Keratinocyte (primary cell): ENCODE data around the gene OSBPL1A. TPM values are rescaled to one million over a fixed set of nuclear protein-coding genes. Genes with fewer than 3 reads are reported as not detected.

ENCODE experiments used
- DNase-seq: peaks from one replicate; pipeline ENCODE4 v3.0.0-alpha.2; 2011; ENCODE audit warnings: low read depth, missing footprints, low spot score
- FAIRE-seq: peaks from 2 replicates; lab custom pipeline; 2011; peaks lifted over from hg19 to GRCh38; lab: Jason Lieb, UNC
- H2AFZ ChIP-seq: 2 replicates; pipeline ENCODE4 v1.6.0; 2012; ENCODE audit warnings: low read length, control low read depth, inconsistent platforms; ENCODE audit not compliant: control insufficient read depth
- H3K27ac ChIP-seq: 2 replicates; pipeline ENCODE4 v1.5.1; 2011; ENCODE audit warnings: low read length; ENCODE audit not compliant: control insufficient read depth, insufficient read depth
- H3K27me3 ChIP-seq: 3 replicates; pipeline ENCODE4 v1.6.0; 2011; ENCODE audit warnings: low read length; ENCODE audit not compliant: control insufficient read depth, insufficient read depth; ENCODE audit errors: extremely low read depth
- H3K36me3 ChIP-seq, 2 experiments: 2 replicates in 1 of 2; 3 replicates in 1 of 2; pipeline ENCODE4 v1.5.1; 2011; ENCODE audit warnings: low read length in 2 of 2, mild to moderate bottlenecking in 1 of 2; ENCODE audit not compliant: control insufficient read depth in 2 of 2, insufficient read depth in 2 of 2; ENCODE audit errors: extremely low read depth in 1 of 2
- H3K4me1 ChIP-seq: 3 replicates; pipeline ENCODE4 v1.5.1; 2011; ENCODE audit warnings: low read length; ENCODE audit not compliant: control insufficient read depth, insufficient read depth; ENCODE audit errors: extremely low read depth
- H3K4me2 ChIP-seq: 3 replicates; pipeline ENCODE4 v1.6.0; 2011; ENCODE audit warnings: low read depth, low read length; ENCODE audit not compliant: control insufficient read depth, insufficient read depth; ENCODE audit errors: extremely low read depth
- H3K4me3 ChIP-seq, 3 experiments: fragments of 200-600 bp in 1 of 3; sonication (generic) in 1 of 3; 2 replicates in 2 of 3; 3 replicates in 1 of 3; pipeline ENCODE4 v1.5.1; 2011 to 2016; ENCODE audit warnings: low read length in 3 of 3, mild to moderate bottlenecking in 3 of 3, control low read depth in 2 of 3, inconsistent platforms in 1 of 3, low read depth in 1 of 3, mixed read lengths in 1 of 3, mixed run types in 1 of 3, moderate library complexity in 1 of 3; ENCODE audit not compliant: control insufficient read depth in 2 of 3, insufficient read depth in 2 of 3; ENCODE audit errors: extremely low read depth in 1 of 3
- H3K79me2 ChIP-seq: 2 replicates; pipeline ENCODE4 v1.6.0; 2012; ENCODE audit warnings: low read length; ENCODE audit not compliant: control insufficient read depth, insufficient read depth
- H3K9ac ChIP-seq: 3 replicates; pipeline ENCODE4 v1.6.0; 2011; ENCODE audit warnings: low read length; ENCODE audit not compliant: control insufficient read depth, insufficient read depth; ENCODE audit errors: extremely low read depth
- H3K9me1 ChIP-seq: 3 replicates; pipeline ENCODE4 v1.6.0; 2011; ENCODE audit warnings: low read length; ENCODE audit not compliant: control insufficient read depth, insufficient read depth; ENCODE audit errors: extremely low read depth
- H3K9me3 ChIP-seq: 2 replicates; pipeline ENCODE4 v1.5.1; 2012; ENCODE audit warnings: low read depth, low read length; ENCODE audit not compliant: control insufficient read depth
- H4K20me1 ChIP-seq: 3 replicates; pipeline ENCODE4 v1.6.0; 2011; ENCODE audit warnings: low read length; ENCODE audit not compliant: control insufficient read depth, insufficient read depth; ENCODE audit errors: extremely low read depth
- CTCF ChIP-seq, 3 experiments: IDR thresholded peaks in 1 of 3; conservative IDR thresholded peaks in 1 of 3; optimal IDR thresholded peaks in 1 of 3; 2 replicates in 2 of 3; 3 replicates in 1 of 3; pipeline versions ENCODE3 to v1.5.1; 2011; ENCODE audit warnings: low read length in 3 of 3, mild to moderate bottlenecking in 3 of 3, moderate library complexity in 2 of 3, control low read depth in 1 of 3, inconsistent platforms in 1 of 3; ENCODE audit not compliant: insufficient read depth in 2 of 3; ENCODE audit errors: extremely low read depth in 1 of 3
- EZH2 ChIP-seq: IDR thresholded peaks from one replicate; pipeline ENCODE4 v1.6.1; 2012; ENCODE audit warnings: inconsistent platforms, mild to moderate bottlenecking, low read length, moderate library complexity
- dilution Hi-C: fragments of 300-500 bp; cut with MboI; formaldehyde crosslinking; loops from one replicate; pipeline ENCODE4 v1.7.0; 2020; ENCODE audit warnings: low sequenced_read_pairs; ENCODE audit not compliant: extremely low pct_ligation_motif_present
- polyA plus RNA-seq, 5 experiments: library from polyadenylated mRNA; depleted of rRNA in 3 of 5; stranded (reverse) in 3 of 5; stranded (forward) in 1 of 5; unstranded in 1 of 5; fragments of >200 nt; gene quantifications; 1 replicate in 1 of 5; 2 replicates in 3 of 5; 3 replicates in 1 of 5; pipeline versions ENCODE4 v1.2.1 to v1.2.3, GENCODE V29; 2011 to 2012; ENCODE audit warnings: missing spikeins in 2 of 5, low read depth in 1 of 5, low replicate concordance in 1 of 5

OSBPL1A gene
- polyA plus RNA-seq, 1 donor (not counting 4 experiments of a cell fraction or from before 2014, with no cell fraction given), result 17.7 TPM

DNA sequence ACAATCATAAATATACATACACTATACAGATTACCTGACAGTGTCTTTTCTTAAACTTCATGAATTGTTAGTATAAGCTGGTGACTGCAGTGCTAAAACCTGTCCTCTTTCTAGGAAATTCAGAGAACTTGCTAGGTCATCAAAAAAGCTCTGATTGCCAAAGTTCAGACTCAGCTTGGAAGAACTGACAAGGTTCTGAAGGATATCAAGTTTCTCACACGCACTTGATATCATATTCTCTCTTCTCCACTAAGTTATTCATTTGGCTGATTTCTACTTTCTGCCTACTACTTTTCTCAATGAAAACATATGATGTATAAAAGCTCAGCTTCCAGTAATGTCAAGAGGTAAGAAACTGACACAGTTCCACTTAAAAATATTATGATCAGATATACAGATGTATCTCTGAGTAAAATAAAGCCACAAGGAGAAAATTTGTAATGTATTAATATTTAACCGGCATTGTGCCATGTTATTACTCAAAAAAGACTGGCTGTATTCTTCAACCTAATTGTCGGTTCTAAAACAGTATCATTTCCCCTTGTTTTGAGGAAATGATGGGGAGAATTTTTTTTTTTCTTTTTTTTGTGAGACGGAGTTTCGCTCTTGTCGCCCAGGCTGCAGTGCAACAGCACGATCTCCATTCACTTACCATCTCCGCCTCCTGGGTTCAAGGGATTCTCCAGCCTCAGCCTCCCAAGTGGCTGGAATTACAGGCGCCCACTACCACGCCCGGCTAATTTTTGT lies 2.4 kb downstream of the OSBPL1A start:
- Histone ChIP-seq H3K9me3 (no peaks in the 10 kb centered on the region), H3K9ac (no peak overlapping the region), H3K4me3 (no peak overlapping the region), H3K4me2 (no peak overlapping the region), H3K9me1 (no peaks in the 10 kb centered on the region), H4K20me1 (no peaks in the 10 kb centered on the region), H2AFZ (no peak overlapping the region), H3K27me3 (no peaks in the 10 kb centered on the region), H3K27ac (no peak overlapping the region), H3K4me1 (peaks cover 19% of the 10 kb centered on the region), H3K36me3 (no peaks in the 10 kb centered on the region), H3K79me2 (no peaks in the 10 kb centered on the region)
- DNase-seq, result no peak
- dilution Hi-C loops, result no loop called here
- peak; percentile 59 for FAIRE-seq
- TF ChIP-seq CTCF (optimal IDR thresholded peaks at IDR 0.05 in 1 of 3, IDR thresholded peaks at IDR 0.05 in 1 of 3, conservative IDR thresholded peaks at IDR 0.05 in 1 of 3; ENCODE audit: extremely low read depth in 1 of 3, insufficient read depth in 2 of 3, low read length in 3 of 3) (no peak), EZH2 (no peak)

- no peaks in the 10 kb centered on the region for H3K36me3 ChIP-seq
- no peaks in the 10 kb centered on the region for H3K79me2 ChIP-seq
- no peaks in the 10 kb centered on the region for H3K4me1 ChIP-seq
- FAIRE-seq (no peak), DNase-seq (no peak)
- dilution Hi-C loops, result no loop called here
- no peaks in the 10 kb centered on the region for H3K9me3 ChIP-seq
- H3K9ac ChIP-seq, result no peak overlapping the region
- H2AFZ ChIP-seq, result no peak overlapping the region
- H3K27ac ChIP-seq, result no peak overlapping the region
- H3K9me1 ChIP-seq, result no peaks in the 10 kb centered on the region
- no peak overlapping the region for H3K4me3 ChIP-seq
- no peaks in the 10 kb centered on the region for H4K20me1 ChIP-seq
- TF ChIP-seq EZH2 (no peak), CTCF (optimal IDR thresholded peaks at IDR 0.05 in 1 of 3, IDR thresholded peaks at IDR 0.05 in 1 of 3, conservative IDR thresholded peaks at IDR 0.05 in 1 of 3; ENCODE audit: extremely low read depth in 1 of 3, insufficient read depth in 2 of 3, low read length in 3 of 3) (no peak)
- H3K4me2 ChIP-seq, result no peak overlapping the region
- H3K27me3 ChIP-seq, result no peaks in the 10 kb centered on the region
These were observed 8.7 kb downstream of the OSBPL1A start for GRCh38 chr18:24388957-24389356.
